Dermis blood vessel endothelial cell (primary cell): Measurements from ENCODE around the gene SPIRE1. TPM values are rescaled to one million over a fixed set of nuclear protein-coding genes. Genes with fewer than 3 reads are reported as not detected.

Source experiments
- DNase-seq: peaks from one replicate; pipeline ENCODE4 v3.0.0; 2010
- total RNA-seq: library from RNA; depleted of rRNA; stranded (reverse); fragments of >200 nt; gene quantifications from 2 replicates; pipeline ENCODE4 v1.2.3, GENCODE V29; 2014

Gene SPIRE1
- total RNA-seq, 1 donor from 2014 or later = 25.5 TPM

DNA sequence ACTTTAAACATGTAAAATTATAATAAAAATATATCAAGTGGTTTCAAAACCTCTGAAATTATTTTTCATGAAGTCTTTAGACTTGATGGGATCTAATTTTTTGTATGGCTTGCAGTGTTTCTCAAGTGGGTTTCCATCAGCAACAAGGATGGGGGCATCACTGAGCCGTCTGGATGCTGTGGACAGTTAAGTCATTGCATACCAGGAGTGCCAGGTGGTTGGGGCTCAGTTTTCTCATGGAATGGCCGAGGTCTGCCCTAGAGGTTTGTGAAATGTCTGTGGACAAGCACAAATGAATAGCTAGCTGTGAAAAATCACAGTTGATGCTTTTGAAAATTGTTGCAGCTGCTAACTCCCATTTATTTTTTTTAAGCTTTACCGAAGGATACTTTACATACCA is 248.4 kb downstream of the SPIRE1 start:
- no peak for DNase-seq

DNA sequence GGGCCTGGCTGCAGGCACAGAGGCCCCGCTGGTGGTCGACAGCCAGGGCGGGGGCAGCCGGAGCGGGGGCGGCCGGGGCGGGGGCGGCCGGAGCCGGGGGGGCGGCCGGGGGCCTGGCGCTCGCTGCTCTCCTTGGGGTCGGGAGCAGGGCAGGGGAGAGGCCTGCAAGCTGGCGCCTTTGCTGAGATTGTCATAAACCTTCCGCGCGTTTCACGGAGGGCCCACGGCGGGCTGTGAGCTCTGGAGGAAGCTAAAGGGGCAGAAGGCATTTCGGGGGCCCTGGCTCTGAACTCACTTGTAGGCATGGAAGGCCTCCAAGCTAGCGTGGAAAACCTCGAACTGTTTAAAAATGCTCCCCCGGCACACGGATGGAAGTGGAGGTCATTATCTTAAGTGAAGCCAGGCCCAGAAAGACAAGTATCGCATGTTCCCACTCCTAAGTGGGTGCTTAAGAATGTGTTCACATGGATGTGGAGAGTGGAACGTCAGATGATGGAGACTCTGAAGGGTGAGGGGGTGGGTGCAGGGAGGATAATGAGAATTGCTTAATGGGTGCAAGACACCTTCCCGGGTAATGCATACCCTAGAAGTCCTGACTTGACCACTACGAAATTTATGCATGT is 249.5 kb downstream of the SPIRE1 start:
- DNase-seq = peak; percentile 25

DNA sequence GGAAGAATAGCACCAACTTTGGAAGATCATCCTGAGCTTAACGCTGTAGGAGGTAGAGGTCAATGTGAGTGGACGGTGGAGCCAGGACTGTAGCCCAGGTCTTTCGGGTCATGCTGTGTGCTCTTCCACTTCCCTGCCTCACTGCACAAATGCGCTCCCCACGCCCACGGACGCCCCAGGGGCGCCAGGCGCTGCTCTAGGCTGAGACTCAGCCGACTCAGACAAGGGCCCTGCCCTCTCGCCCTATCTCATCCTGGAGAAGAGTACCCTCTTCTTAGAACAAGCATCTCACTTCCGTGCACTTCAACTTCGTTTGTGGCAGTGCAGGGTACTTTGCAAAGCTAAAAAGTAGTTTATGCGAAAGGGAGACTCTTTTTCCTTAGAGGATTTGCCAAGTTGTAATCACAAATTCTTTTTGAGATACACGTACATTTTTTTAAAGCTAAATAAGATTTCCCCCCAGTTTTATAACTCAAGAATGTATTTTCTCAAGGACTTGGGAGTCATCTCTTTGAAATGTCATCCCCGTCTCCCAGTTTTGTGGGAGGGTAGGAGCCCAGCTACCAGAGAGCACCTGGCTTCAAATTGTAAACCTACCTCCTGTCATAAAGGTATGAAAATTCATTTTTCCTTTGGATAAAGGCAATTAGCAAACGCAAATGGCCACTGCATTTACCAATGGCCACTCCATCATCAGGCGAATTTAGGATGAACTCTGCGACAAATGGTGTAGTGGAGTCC is 251.4 kb downstream of the SPIRE1 start:
- no peak for DNase-seq

DNA sequence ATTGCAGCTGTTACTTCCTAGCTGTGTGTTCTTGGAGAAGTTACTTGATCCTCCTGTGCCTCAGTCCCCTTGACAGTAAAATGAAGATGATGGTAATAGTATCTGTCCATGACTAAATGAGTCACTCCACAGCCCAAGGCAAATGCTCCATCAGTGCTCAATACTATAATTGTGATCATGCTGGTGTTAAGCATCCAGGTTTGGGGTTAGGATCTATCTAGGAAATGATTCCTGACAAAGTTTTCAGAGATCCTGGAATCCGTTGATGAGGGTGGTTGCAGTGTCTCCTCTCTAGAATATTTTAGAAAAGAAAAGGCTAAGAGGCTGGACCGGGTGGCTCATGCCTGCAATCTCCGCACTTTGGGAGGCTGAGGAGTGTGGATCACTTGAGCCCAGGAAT is 252.8 kb downstream of the SPIRE1 start:
- no peak for DNase-seq

DNA sequence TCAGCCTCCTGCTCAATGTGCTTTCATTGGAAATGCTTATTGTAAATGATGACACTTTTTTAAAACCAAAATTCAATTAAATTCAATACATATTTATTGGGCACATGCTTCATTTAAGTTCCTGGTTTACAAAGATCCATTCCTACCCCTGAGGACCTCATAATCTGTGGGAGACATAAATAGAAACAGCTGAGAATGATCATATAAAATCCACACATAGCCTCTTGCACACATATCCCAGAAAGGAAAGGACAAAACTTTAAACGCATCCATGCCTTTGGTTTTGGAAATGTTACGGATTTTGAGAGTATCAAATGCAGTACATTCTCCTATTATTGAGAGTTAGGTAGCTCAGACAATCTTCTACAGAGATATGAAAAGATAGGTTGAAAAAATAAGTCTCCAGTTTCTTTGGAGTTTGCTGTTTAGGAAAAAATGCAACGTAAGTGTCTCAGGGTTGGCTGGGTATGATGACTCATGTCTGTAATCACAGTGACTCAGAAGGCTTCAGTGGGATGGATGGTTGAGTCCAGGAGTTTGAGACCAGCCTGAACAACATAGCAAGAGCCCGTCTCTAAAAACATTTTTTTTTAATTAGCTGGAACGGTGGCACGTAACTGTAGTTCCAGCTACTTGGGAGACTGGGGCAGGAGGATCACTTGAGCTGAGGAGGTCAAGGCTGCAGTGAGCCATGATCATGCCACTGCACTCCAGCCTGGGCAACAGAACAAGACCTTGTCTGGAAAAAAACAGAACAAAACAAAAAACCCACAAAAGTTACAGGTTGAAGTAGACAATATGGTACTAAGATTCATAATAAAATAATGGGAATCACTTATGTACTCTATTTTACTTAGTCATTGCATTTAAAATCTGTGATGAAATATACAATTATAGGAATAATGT is 254.1 kb downstream of the SPIRE1 start:
- peak; percentile 70 for DNase-seq

DNA sequence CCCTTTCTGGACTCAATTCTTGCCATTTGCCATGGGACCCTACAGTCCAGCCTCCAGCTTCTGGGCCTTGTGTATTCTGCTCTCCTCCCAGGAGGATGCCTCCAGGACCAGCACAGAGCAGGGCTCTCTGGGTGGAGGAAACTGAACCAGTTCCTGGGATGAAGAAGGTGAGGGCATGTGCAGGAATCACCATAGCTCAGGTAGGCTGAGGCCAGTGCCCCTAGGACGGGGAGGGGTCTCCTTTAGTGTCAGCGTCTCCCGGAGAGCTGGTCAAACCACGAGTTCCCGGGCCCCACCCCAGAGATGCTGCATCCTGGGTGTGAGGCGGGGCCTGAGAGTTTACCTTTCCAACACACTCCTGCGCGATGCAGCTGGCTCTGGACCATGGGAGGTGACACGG is 256.0 kb downstream of the SPIRE1 start:
- DNase-seq = no peak

DNA sequence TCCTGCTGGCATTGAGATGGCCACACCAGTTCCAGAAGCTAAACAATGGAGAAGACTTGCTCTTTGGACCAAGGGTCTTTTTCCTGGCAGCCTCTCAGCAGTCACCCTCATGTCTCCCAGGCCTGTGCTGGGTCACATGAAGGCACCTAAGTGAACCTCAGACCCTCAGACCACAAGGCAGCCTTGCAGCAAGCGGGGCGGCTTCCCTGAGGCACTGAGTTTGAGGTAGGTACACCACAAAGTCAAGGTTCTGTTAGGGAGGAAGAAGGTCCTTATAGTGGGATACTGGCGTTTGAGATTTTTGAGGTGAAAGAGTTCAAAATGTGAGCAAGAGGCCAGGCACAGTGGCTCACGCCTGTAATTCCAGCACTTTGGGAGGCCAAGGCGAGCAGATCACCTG is 258.7 kb downstream of the SPIRE1 start:
- DNase-seq = no peak

DNA sequence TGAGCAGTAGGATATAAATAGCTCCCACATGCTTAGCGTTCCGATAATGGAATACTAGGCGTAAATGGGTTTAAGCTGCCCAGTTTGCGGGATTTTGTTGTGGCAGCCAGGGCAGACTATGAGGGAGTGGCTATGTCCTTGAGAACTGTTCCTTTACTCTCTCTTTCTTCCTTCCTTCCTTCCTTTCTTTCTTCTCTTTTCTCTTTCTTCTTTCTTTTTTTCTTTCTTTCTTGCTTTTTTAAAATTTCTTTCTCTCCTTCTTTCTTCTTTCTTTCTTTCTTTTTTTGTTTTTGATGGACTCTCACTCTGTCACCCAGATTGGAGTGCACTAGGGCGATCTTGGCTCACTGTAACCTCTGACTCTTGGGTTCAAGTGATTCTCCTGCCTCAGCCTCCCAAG is 259.3 kb downstream of the SPIRE1 start:
- DNase-seq = no peak

DNA sequence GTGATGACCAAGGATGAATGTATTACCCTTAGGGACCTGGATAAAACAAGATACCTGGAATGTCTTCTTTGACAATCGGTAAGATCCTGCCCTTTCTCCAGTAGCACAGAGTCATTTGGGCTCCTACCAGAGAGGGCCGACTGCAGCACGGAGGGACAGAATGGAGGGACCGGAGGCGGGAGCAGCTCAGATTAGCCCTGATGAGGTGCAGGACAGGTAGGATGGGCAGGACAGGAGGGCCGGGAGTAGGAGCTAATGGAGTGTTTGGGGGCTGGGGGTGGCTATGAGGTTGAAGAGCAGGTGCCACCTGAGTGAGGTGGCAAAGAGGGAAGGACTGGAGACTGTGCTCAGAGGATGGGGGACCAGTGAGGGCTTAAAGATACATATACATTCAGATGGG is 260.1 kb downstream of the SPIRE1 start:
- no peak for DNase-seq

DNA sequence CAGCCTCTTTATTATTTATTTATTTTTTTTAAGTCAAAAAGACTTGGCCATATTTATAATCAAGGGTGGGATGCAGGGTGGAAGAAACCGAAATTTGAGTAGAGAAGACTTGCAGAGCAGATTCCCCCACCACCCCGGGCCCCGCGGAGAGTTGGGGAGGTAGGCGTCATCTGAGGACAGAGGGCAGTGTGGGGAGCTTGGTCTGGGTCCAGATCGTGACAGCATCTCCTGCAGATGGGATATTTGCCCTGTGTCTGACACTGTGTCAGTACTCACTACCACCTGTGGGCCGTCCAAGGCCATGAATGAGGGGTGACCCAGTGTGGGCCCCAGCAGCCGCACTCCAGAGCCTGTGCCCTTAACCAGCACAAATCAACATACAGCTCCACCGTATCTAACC is 260.7 kb downstream of the SPIRE1 start:
- DNase-seq = no peak

Other genes with a start within 250 kb of the SPIRE1 start
- gene CEP76, start 44.6 kb upstream of the SPIRE1 start, total RNA-seq = 14.8 and 18.2 TPM in 2 replicates
- 72.6 and 79.0 TPM in 2 replicates for gene PSMG2, start 44.9 kb upstream of the SPIRE1 start, total RNA-seq
- 21.3 and 31.4 TPM in 2 replicates for gene PTPN2, start 226.1 kb upstream of the SPIRE1 start, total RNA-seq